Testis (tissue), 2 donors: ENCODE data around the gene TSC22D1.

Source experiments
- POLR2A ChIP-seq: fragments of 450-650 bp; IDR thresholded peaks from one replicate; pipeline ENCODE4 v1.6.1; 2017; ENCODE audit warnings: antibody characterized with exemption, mild to moderate bottlenecking, moderate library complexity
- TF ChIP-seq, protein P1 (sequence below), 3 experiments: fragments of 450-650 bp in 2 of 3; fragments of 200-600 bp in 1 of 3; sonication (generic) in 1 of 3; IDR thresholded peaks; one replicate each; pipeline ENCODE4 v1.5.1; 2016 to 2019; ENCODE audit warnings: antibody characterized with exemption in 3 of 3, mild to moderate bottlenecking in 2 of 3, moderate library complexity in 1 of 3

- TF ChIP-seq, protein P1, sequence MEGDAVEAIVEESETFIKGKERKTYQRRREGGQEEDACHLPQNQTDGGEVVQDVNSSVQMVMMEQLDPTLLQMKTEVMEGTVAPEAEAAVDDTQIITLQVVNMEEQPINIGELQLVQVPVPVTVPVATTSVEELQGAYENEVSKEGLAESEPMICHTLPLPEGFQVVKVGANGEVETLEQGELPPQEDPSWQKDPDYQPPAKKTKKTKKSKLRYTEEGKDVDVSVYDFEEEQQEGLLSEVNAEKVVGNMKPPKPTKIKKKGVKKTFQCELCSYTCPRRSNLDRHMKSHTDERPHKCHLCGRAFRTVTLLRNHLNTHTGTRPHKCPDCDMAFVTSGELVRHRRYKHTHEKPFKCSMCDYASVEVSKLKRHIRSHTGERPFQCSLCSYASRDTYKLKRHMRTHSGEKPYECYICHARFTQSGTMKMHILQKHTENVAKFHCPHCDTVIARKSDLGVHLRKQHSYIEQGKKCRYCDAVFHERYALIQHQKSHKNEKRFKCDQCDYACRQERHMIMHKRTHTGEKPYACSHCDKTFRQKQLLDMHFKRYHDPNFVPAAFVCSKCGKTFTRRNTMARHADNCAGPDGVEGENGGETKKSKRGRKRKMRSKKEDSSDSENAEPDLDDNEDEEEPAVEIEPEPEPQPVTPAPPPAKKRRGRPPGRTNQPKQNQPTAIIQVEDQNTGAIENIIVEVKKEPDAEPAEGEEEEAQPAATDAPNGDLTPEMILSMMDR (IDR thresholded peaks at IDR 0.05), result no peak
- TF ChIP-seq POLR2A, result no peak
These were observed 56.5 kb downstream of the TSC22D1 start for GRCh38 chr13:44519642-44520041.
